Measurements from ENCODE around the gene LRP1B. TPM values are rescaled to one million over a fixed set of nuclear protein-coding genes. Genes with fewer than 3 reads are reported as not detected.
"Not testable (repeated sequence)": the region's sequence is repeated elsewhere in the genome, so short reads cannot be mapped to it uniquely, and the experiment has no call there.

LRP1B gene
- total RNA-seq, 1 donor from 2014 or later = not detected

- no peaks in the 10 kb centered on the region for H3K27me3 Mint-ChIP-seq
- ATAC-seq (ENCODE audit: low read depth) (no peak), DNase-seq (no peak)
- H3K27ac Mint-ChIP-seq = no peak overlapping the region
- no peak overlapping the region for H3K4me3 Mint-ChIP-seq
- no peaks in the 10 kb centered on the region for H3K36me3 Mint-ChIP-seq (ENCODE audit: low read depth)
- ChIA-PET CTCF (no interaction called here), POLR2A (no interaction called here)
- intact Hi-C loops (cut with micrococcal nuclease) = no loop called here
- H3K4me1 Mint-ChIP-seq = no peaks in the 10 kb centered on the region
- peaks cover 9% of the 10 kb centered on the region for H3K9me3 Mint-ChIP-seq
- no peak for TF ChIP-seq CTCF (IDR thresholded peaks at IDR 0.05)
Measured at GRCh38 chr2:140550821-140551220, 1580.0 kb downstream of the LRP1B start.

GRCh38 chr2:140544769-140545168 is 1586.0 kb downstream of the LRP1B start:
- H3K4me1 Mint-ChIP-seq; CTCF ChIA-PET; ATAC-seq (ENCODE audit: low read depth): not testable (repeated sequence)

GRCh38 chr2:140542627-140543026 is 1588.2 kb downstream of the LRP1B start:
- Mint-ChIP-seq H3K4me3 (no peak overlapping the region), H3K27me3 (no peaks in the 10 kb centered on the region), H3K9me3 (peaks cover 9% of the 10 kb centered on the region), H3K27ac (no peak overlapping the region), H3K36me3 (ENCODE audit: low read depth) (no peaks in the 10 kb centered on the region), H3K4me1 (no peaks in the 10 kb centered on the region)
- ChIA-PET CTCF (no interaction called here), POLR2A (no interaction called here)
- intact Hi-C loops (cut with micrococcal nuclease) = no loop called here
- TF ChIP-seq CTCF (IDR thresholded peaks at IDR 0.05) = no peak
- no peak for DNase-seq
- no peak for ATAC-seq (ENCODE audit: low read depth)

More at GRCh38 chr2:140544769-140545168, 1586.0 kb downstream of the LRP1B start:
- H3K27ac Mint-ChIP-seq; H3K27me3 Mint-ChIP-seq; intact Hi-C loops (cut with micrococcal nuclease); DNase-seq; H3K4me3 Mint-ChIP-seq; POLR2A ChIA-PET; H3K36me3 Mint-ChIP-seq (ENCODE audit: low read depth); H3K9me3 Mint-ChIP-seq: not testable (repeated sequence)

- ChIA-PET POLR2A (no interaction called here), CTCF (no interaction called here)
- no peak for TF ChIP-seq CTCF (IDR thresholded peaks at IDR 0.05)
- Mint-ChIP-seq H3K9me3 (peaks cover 2% of the 10 kb centered on the region), H3K36me3 (ENCODE audit: low read depth) (no peaks in the 10 kb centered on the region), H3K4me3 (no peak overlapping the region), H3K4me1 (no peaks in the 10 kb centered on the region), H3K27ac (no peak overlapping the region), H3K27me3 (no peaks in the 10 kb centered on the region)
- ATAC-seq (ENCODE audit: low read depth) (no peak), DNase-seq (no peak)
- intact Hi-C loops (cut with micrococcal nuclease) = no loop called here
Measured at GRCh38 chr2:140539242-140539875, 1591.5 kb downstream of the LRP1B start.

GRCh38 chr2:140529706-140530105 is 1601.1 kb downstream of the LRP1B start:
- Mint-ChIP-seq H3K27me3 (no peaks in the 10 kb centered on the region), H3K4me3 (no peak overlapping the region), H3K36me3 (ENCODE audit: low read depth) (no peaks in the 10 kb centered on the region), H3K4me1 (no peaks in the 10 kb centered on the region), H3K9me3 (peaks cover 5% of the 10 kb centered on the region), H3K27ac (no peak overlapping the region)
- no peak for ATAC-seq (ENCODE audit: low read depth)
- TF ChIP-seq CTCF (IDR thresholded peaks at IDR 0.05) = no peak
- CTCF ChIA-PET = no interaction called here
- no peak for DNase-seq
- POLR2A ChIA-PET = no interaction called here
- intact Hi-C loops (cut with micrococcal nuclease) = no loop called here

GRCh38 chr2:140528982-140529381 is 1601.8 kb downstream of the LRP1B start:
- no peak for TF ChIP-seq CTCF (IDR thresholded peaks at IDR 0.05)
- H3K9me3 Mint-ChIP-seq = peaks cover 9% of the 10 kb centered on the region
- no peaks in the 10 kb centered on the region for H3K4me1 Mint-ChIP-seq
- POLR2A ChIA-PET = no interaction called here
- CTCF ChIA-PET = no interaction called here
- H3K27ac Mint-ChIP-seq = no peak overlapping the region
- intact Hi-C loops (cut with micrococcal nuclease) = no loop called here
- no peak overlapping the region for H3K4me3 Mint-ChIP-seq
- no peak for DNase-seq
- no peaks in the 10 kb centered on the region for H3K27me3 Mint-ChIP-seq
- ATAC-seq (ENCODE audit: low read depth) = no peak
- no peaks in the 10 kb centered on the region for H3K36me3 Mint-ChIP-seq (ENCODE audit: low read depth)

Measured in activated B cell treated with CpG ODN at 0.5 μM for 24 hours (primary cell).